ENCODE results near the gene CXorf58. TPM values are rescaled to one million over a fixed set of nuclear protein-coding genes. Genes with fewer than 3 reads are reported as not detected.
A peak's percentile ranks its signal among the peaks of the same experiment; 100 is the strongest.
"Not testable (repeated sequence)": the region's sequence is repeated elsewhere in the genome, so short reads cannot be mapped to it uniquely, and the experiment has no call there.

CXorf58 gene, protein sequence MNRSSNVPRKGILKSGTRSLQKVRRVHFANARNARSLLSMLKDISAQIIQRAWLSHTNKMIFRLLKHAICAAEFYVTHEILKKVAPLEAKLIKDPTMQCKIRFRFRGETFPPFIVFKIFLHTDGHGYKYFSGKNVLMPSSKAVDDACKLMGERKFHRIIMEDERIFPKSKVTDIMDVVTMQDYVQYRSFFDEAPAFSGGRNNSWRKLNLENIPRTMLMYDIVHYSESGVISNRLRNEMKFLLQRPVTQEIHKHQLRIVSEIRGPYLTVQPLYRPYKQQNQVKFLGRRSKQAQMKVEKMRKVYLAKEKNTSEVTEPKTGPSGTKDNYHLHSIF
- total RNA-seq (under 1 TPM in 2 of 7 donors, not detected in 5; 0.36 to 0.92 TPM), polyA plus RNA-seq (under 1 TPM; 0.04 to 0.16 (median 0.06) TPM)
- long read RNA-seq, donor 1 = 0 reads
- long read RNA-seq, donor 2 = 0 reads

DNA sequence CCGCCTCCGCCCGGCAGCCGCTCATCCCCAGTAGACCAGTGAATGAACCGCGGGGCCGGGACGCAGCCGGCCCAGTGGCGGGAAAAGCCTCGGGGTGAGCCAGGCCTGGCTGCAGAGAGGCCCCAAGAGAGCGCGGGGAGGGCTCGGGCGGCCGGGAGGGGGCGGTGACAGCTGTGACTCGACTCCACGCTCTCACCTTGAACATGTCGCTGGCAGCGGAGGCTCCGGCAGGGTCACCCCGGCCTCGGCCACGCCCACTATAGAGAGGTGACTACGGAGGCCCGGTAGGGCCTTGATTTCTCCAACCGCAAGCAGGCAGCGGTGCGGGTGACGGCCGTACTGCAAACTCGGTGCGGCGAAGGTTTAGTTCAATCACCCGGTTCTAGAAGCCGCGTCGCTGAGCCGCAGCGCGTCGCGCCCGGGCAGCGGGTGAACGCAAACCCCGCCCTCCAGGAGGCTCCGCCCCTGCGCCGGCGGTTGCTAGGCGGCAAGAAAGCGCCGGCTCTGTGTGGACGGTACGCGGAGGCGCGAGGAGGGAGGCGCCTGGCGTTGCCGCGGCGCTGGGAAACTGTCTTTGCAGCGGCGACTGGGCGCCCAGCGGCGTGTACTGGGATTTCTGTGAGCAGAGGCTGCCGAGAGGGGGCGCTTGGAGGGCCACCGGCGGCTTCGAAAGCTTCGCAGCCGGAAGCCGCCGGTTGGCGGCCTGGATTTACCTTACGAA, at the start of gene CXorf58, which contains the start of gene APOO:
Gene CXorf58, plus strand, starts transcription at position 509 of the 721 bp plus-strand sequence. CDS start 2,297 bp downstream, outside the sequence.
Gene APOO, minus strand, starts transcription at position 441 of the 721 bp plus-strand sequence. Its CDS starts 236 bp downstream, at position 205.
- peak; percentile 98 for DNase-seq
- peak within 1 kb of the TSS; percentile 65 to 93 (median 89) for H3K27ac ChIP-seq
- H3K4me3 ChIP-seq = peak within 1 kb of the TSS; percentile 47 to 73 (median 52)
- H3K4me1 ChIP-seq = peaks cover 0 to 25% (median 12%) of the 10 kb centered on the region in 6 donors
- no peaks in the 10 kb centered on the region for H3K36me3 ChIP-seq
- 0 to 49% (median 1%) methylated on average over 17 to 81 of the region's 81 CpGs for WGBS, 5 donors
- H3K27me3 ChIP-seq (replicated peaks in 1 of 7) = no peaks in the 10 kb centered on the region
- TF ChIP-seq POLR2A (IDR thresholded peaks at IDR 0.05) (no peak), POLR2AphosphoS5 (IDR thresholded peaks at IDR 0.05) (peak; percentile 65 to 88 (median 80))
- TF ChIP-seq, protein P1, sequence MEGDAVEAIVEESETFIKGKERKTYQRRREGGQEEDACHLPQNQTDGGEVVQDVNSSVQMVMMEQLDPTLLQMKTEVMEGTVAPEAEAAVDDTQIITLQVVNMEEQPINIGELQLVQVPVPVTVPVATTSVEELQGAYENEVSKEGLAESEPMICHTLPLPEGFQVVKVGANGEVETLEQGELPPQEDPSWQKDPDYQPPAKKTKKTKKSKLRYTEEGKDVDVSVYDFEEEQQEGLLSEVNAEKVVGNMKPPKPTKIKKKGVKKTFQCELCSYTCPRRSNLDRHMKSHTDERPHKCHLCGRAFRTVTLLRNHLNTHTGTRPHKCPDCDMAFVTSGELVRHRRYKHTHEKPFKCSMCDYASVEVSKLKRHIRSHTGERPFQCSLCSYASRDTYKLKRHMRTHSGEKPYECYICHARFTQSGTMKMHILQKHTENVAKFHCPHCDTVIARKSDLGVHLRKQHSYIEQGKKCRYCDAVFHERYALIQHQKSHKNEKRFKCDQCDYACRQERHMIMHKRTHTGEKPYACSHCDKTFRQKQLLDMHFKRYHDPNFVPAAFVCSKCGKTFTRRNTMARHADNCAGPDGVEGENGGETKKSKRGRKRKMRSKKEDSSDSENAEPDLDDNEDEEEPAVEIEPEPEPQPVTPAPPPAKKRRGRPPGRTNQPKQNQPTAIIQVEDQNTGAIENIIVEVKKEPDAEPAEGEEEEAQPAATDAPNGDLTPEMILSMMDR (IDR thresholded peaks at IDR 0.05 in 8 of 11, conservative IDR thresholded peaks at IDR 0.05 in 3 of 11) = peak; percentile 78 to 93 (median 84)
- H3K9me3 ChIP-seq = no peaks in the 10 kb centered on the region
- intact Hi-C loops (cut with DNase I; ENCODE audit: low total_unique reads) = no loop called here

DNA sequence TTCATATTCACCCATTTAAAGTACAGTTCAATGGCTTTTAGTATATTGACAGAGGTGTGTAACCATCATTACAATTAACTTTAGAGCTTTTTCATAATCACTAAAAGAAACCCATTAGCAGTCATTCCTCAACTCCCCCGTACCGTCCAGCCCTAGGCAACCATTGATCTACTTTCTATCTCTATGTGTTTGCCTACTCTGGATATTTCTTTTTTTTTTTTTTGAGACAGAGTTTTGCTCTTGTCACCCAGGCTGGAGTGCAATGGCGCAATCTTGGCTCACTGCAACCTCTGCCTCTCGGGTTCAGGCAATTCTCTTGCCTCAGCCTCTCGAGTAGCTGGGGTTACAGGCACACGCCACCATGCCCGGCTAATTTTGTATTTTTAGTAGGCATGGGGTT, 48.6 kb upstream of the CXorf58 start:
- intact Hi-C loops (cut with DNase I; ENCODE audit: low total_unique reads); H3K27me3 ChIP-seq (replicated peaks in 1 of 7); DNase-seq; H3K4me1 ChIP-seq; H3K9me3 ChIP-seq; H3K4me3 ChIP-seq; H3K27ac ChIP-seq: not testable (repeated sequence)
- WGBS, 5 donors = 77 to 97% (median 84%) methylated on average over 7 of the region's 7 CpGs
- peaks cover 0 to 14% (median 0%) of the 10 kb centered on the region in 6 donors for H3K36me3 ChIP-seq

DNA sequence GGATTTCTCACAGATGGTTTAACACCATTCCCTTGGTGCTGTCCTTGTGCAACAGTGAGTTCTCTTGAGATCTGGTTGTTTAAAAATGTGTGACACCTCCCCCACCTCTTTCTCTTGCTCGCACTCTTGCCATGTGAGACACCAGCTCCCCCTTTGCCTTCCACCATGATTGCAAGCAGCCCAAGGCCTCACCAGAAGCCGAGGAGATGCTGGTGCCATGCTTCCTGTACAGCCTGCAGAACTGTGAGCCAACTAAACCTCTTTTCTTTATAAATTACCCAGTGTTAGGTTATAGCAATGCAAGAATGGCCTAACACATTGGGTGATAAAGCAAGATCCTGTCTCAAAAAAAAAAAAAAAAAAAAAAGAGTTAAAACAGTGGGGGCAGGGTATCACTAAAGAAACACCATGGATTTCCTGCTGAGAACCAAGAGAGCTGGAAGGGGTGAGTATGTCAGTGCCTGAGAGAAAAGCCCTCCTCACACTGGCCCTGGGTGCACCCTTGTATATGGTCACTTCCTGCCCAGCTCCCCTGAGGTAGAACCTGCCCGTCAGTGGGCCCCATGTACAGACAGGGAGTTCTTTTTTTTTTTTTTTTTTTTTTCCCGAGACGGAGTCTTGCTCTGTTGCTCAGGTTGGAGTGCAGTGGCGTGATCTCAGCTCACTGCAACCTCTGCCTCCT, 46.5 kb upstream of the CXorf58 start:
- Histone ChIP-seq H3K4me1 (no peaks in the 10 kb centered on the region), H3K9me3 (no peaks in the 10 kb centered on the region), H3K27ac (no peak overlapping the region), H3K36me3 (peaks cover 0 to 15% (median 0%) of the 10 kb centered on the region in 6 donors), H3K27me3 (replicated peaks in 1 of 7) (no peaks in the 10 kb centered on the region), H3K4me3 (no peak overlapping the region)
- DNase-seq = no peak
- TF ChIP-seq POLR2A (IDR thresholded peaks at IDR 0.05) = no peak
- TF ChIP-seq, protein P1 (IDR thresholded peaks at IDR 0.05 in 8 of 11, conservative IDR thresholded peaks at IDR 0.05 in 3 of 11) = no peak
- no peak for TF ChIP-seq POLR2AphosphoS5 (IDR thresholded peaks at IDR 0.05)
- intact Hi-C loops (cut with DNase I; ENCODE audit: low total_unique reads) = no loop called here
- WGBS, 5 donors = 61 to 89% (median 77%) methylated on average over 4 to 6 of the region's 6 CpGs

DNA sequence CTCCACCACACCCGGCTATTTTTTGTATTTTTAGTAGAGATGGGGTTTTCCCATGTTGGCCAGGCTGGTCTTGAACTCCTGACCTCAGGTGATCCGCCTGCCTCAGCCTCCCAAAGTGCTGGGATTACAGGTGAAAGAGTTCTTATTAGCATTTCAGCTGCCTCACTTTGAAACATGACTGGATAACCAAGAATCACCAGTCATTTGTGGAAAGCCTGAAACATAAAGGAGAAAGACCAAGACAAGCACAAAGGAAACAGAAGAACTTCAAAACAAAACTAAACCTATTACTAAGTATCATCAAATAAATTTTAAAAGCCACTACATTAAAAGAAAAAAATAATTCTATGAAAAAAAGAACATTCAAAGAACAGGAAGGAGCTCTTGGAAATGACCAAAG, 45.9 kb upstream of the CXorf58 start:
- 63 to 83% (median 76%) methylated on average over 2 of the region's 2 CpGs for WGBS, 5 donors
- H3K9me3 ChIP-seq; H3K27ac ChIP-seq; DNase-seq; H3K4me3 ChIP-seq; H3K4me1 ChIP-seq; H3K27me3 ChIP-seq (replicated peaks in 1 of 7); intact Hi-C loops (cut with DNase I; ENCODE audit: low total_unique reads): not testable (repeated sequence)
- H3K36me3 ChIP-seq = peaks cover 0 to 15% (median 0%) of the 10 kb centered on the region in 6 donors

Measured in spleen (tissue), 13 donors.